GM21526 (cell line): ENCODE measurements around the gene KIF3C.
"Not testable (repeated sequence)": the region's sequence is repeated elsewhere in the genome, so short reads cannot be mapped to it uniquely, and the experiment has no call there.

Experiments used
- ATAC-seq: cut with Tn5 transposase; IDR thresholded peaks from one replicate; pipeline ENCODE4 v1.9.1; 2021; ENCODE audit warnings: moderate library complexity; ENCODE audit not compliant: unreplicated experiment, low FRiP score

Gene KIF3C

DNA sequence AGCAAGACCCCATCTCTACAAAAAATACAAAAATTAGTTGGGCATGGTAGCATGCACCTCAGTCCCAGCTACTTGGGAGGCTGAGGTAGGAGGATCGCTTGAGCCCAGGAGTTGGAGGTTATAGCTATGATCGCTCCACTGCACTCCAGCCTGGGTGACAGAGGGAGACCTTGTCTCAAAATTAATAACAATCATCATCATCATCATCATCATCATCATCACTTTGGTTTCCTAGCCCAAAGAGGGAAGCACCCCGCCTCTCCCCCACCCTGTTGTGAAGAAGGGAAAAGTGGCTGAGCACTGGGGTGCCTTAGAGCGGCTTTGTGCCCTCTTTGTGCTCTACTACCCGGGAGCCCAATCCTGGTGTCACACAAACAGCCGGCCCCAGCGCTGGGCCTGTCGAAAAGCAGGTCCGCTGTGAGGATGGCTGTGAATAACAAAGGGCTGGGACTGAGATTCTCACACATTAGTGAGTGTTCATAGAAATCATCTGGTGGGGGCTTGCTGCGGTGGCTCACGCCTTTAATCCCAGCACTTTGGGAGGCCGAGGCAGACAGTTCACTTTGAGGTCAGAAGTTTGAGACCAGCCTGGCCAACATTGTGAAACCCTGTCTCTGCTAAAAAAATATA lies 61.4 kb downstream of the KIF3C start:
- ATAC-seq = no peak

DNA sequence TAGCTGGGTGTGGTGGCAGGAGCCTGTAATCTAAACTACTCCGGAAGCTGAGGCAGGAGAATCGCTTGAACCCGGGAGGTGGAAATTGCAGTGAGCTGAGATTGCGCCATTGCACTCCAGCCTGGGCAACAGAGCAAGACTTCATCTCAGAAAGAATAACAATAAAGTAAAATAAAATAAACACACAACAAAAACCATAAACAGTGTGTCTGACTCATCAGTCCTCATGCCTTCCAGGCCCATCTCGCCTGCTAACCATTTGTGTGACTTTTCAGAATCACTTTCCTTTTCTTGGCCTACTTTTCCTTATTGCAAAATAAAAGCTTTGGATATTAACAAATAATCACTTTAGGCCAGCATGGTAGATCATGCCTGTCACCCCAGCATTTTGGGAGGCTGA lies 62.0 kb downstream of the KIF3C start:
- no peak for ATAC-seq

DNA sequence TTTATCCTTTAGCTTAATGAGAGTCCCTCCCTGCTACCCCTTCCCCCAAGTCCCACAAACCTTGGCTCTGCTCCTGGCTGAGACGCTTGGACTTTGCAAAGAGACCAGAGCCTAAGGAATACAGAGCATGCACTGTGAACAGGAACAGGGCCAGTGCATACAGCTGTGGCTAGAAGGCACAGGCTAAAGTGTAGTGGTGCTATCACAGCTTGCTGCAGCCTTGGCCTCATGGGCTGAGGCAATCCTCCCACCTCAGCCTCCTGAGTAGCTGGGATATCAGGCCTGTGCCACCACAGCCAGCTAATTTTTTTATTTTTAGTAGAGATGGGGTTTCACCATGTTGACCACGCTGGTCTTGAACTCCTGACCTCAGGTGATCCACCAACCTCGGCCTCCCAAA lies 64.5 kb downstream of the KIF3C start:
- ATAC-seq = no peak

DNA sequence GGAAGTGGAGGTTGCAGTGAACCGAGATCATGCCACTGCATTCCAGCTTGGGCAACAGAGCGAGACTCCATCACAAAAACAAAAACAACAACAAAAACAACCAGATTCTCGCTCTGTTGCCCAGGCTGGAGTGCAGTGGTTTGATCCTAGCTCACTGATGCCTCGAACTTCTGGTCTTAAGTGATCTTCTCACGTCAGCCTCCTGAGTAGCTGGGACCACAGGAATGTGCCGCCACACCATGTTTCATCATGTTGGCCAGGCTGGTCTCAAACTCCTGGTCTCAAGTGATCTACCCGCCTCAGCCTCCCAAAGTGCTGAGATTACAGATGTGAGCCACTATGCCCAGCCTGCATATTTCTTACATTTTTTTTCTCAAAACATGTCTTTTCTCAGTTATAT lies 64.9 kb downstream of the KIF3C start:
- not testable (repeated sequence) for ATAC-seq

DNA sequence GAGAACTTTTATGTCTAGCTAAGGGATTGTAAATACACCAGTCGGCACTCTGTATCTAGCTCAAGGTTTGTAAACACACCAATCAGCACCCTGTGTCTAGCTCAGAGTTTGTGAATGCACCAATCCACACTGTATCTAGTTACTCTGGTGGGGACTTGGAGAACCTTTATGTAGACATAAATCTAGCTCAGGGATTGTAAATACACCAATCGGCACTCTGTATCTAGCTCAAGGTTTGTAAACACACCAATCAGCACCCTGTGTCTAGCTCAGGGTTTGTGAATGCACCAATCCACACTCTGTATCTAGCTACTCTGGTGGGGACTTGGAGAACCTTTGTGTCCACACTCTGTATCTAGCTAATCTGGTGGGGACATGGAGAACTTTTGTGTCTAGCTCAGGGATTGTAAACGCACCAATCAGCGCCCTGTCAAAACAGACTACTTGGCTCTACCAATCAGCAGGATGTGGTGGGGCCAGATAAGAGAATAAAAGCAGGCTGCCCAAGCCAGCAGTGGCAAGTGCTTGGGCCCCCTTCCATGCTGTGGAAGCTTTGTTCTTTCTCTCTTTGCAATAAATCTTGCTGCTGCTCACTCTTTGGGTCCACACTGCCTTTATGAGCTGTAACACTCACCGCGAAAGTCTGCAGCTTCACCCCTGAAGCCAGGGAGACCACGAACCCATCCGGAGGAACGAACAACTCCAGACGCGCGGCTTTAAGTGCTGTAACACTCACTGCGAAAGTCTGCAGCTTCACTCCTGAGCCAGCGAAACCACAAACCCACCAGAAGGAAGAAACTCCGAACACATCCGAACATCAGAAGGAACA lies 66.1 kb downstream of the KIF3C start:
- not testable (repeated sequence) for ATAC-seq

DNA sequence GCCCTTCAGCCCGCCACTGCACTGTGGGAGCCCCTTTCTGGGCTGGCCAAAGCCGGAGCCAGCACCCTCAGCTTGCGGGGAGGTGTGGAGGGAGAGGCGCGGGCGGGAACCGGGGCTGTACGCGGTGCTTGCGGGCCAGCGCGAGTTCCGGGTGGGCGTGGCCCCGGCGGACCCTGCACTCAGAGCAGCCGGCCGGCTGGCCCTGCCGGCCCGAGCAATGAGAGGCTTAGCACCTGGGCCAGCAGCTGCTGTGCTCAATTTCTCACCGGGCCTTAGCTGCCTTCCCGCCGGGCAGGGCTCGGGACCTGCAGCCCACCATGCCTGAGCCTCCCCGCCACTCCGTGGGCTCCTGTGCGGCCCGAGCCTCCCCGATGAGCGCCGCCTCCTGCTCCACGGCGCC lies 66.9 kb downstream of the KIF3C start:
- not testable (repeated sequence) for ATAC-seq

DNA sequence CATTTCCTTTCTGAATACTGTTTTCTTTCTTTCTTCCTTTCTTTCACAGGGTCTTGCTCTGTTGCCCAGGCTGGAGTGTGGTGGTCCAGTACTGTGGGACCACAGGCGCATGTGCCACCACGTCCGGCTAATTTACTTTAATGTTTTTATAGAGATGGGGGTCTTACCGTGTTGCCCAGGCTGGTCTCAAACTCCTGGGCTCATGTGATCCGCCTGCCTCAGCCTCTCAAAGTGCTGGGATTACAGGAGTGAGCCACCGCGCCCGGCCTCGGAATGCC lies 68.7 kb downstream of the KIF3C start:
- ATAC-seq = not testable (repeated sequence)

DNA sequence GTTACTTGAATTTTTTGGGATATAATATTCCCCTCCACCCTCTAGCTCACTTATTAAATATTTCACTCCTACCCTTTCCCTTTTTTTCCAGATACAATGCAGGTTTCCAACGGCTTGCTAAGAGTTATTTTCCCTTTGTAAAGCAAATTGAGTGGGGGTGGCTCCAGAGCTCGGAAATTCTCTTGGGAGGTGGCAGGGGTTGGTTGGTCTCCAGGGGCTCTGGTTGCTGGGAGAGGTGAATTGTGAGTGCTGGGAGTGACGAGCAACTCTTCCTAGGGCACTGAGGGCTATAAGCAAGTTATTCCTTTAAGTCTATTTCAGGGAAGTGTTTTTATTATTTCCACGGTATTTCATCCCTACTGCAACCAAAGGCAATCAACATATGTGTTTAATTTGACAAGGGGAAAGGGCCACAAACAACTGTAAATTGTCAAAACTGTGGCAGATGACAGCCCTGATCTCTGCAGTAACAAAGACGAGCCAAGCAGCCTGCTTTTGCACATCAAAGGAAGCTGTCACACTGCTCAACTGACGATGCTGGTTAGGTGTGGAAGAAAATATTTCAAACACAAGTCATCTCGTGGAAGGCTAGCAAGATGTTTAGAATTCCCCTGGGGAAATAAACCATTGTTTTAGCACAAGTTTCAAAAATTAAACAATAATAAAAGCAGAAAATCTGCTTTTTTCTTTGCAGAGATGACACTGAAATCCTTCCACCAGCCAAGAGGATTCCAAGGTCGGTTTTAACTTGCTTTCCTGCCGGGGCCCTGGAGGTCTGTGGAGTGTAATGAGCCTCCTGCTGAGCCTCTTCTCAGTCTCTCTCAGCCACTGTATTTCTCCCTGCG lies 69.2 kb downstream of the KIF3C start:
- ATAC-seq = no peak

DNA sequence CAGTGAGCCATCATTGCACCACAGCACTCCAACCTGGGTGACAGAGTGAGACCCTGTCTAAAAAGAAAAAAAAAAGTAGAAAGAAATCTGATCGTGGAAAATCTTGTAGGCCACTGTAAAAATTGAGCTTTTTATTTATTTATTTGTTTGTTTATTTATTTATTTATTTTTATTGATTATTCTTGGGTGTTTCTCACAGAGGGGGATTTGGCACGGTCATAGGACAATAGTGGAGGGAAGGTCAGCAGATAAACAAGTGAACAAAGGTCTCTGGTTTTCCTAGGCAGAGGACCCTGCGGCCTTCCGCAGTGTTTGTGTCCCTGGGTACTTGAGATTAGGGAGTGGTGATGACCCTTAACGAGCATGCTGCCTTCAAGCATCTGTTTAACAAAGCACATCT lies 72.7 kb downstream of the KIF3C start:
- not testable (repeated sequence) for ATAC-seq

DNA sequence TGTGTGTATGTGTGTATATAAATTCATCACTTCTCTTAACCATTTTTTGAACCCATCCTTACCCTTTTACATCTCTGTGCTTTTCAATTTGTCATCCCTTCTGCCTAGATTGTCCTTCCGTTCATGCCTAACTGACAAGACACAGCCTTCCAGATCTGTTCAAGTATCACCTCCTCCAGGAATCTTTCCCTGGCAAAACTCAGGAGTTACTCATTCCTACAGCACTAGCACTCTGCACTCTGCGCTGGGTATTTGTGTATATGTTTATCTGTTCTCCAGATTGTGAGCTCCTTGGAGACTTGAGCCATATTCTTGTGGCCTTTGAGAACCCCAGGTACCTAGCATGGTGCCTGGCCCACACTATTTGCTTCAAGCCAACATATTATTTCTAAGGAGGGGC lies 77.2 kb downstream of the KIF3C start:
- ATAC-seq = no peak

DNA sequence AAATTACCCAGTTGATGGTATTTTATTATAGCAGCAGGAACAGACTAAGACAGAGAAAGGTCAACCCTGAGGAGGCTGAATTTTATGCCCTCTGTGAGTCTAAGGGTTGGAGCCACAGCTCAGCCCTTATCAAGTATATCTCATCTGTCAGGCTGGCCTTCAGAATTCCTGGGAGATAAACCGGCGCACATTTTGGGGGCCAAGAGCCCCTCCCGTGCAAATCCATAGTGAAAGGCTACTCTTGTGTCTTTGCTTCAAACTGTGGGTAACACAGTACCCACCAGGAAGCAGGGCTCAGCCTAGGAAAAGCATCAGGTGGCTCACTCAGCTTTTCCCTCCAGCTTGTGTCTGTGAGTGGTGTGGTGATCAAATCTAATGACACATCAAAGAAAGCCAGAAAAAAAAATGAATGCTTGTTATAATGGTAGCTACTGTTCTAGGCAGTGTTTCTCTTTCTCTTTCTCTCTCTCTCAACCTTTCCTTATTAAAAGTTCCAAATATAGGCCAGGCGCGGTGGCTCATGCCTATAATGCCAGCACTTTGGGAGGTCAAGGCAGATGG lies 79.0 kb downstream of the KIF3C start:
- ATAC-seq = no peak

DNA sequence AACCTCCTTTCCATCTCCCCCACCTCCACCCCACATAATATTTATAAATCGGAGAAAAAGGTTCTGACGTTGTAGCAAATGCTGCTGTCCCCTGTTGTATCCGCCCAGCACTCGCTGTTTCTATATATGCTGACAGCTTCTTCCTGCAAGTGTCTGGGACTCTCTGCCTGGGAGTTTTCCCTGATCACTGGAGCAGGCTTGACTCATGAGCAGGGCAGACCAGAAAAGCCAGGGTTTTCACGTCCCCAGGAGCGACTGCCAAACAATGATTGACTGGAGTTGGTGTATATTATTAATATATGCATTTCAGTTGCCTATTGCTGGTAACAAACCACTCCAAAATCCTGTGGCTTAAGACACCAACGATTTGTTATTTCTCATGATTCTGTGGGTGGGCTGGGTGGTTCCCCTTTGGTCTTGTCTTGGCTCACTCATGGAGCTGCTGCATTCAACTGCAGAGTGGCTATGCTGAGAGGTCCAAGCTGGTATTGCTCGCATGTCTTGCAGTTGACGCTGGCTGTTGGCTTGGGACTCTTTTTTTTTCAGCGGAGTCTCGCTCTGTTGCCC lies 82.8 kb downstream of the KIF3C start:
- no peak for ATAC-seq

DNA sequence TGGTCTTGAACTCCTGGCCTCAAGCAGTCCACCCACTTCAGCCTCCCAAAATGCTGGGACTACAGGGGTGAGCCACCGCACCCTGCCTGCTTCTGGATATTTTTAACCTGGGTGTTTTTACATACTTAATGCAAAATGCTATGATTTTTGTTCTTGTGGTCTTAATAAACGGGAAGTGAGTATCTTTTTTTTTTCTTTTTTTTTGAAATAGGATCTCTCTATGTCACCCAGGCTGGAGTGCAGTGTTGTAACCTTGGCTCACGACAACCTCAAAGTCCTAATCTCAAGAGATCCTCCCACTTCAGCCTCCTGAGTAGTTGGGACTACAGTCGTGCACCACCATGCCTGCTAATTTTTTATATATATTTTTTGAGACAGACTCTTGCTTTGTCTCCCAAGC lies 84.8 kb downstream of the KIF3C start:
- no peak for ATAC-seq

DNA sequence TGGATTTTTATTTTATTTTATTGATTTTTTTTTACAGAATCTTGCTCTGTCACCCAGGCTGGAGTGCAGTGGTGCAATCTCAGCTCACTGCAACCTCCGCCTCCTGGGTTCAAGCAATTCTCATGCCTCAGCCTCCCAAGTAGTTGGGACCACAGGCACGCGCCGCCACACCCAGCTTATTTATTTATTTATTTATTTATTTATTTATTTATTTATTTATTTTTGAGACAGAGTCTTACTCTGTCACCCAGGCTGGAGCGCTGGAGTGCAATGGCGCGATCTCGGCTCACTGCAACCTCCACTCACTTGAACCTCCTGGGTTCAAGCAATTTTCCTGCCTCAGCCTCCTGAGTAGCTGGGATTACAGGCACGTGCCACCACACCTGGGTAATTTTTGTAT lies 86.0 kb downstream of the KIF3C start:
- ATAC-seq = not testable (repeated sequence)

DNA sequence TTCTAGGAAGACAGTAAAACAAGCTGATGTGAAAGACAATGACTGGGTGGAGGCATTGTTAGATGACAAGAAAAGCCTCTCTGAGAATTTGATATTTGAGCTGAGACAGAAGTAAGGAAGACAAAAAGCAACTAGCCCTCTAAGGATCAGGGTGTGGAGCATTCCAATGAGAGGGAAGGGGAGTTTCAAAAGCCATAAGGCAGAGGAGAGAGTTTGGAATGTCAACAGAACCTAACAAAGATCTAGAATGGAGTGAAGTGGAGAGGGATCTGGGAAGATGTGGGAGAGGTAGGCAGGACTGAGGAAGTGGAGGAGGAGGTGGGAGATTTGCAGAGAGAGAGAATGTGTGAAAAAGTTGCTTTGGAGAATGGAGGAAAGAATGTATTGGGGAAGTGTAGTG lies 86.7 kb downstream of the KIF3C start:
- no peak for ATAC-seq

DNA sequence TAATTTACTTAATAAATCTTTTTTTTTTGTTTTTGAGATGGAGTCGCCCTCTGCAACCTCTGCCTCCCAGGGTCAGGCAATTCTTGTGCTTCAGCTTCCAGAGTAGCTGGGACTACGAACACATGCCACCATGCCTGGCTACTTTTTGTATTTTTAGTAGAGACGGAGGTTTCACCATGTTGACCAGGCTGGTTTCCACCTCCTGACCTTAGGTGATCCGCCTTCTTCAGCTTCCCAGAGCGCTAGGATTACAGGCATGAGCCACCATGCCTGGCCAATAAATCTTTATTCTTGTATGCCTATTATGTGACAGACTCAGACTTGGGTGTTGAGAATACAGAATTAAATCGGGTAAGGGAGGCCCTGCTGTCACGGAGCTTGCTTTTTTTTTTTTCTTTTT lies 87.3 kb downstream of the KIF3C start:
- no peak for ATAC-seq

DNA sequence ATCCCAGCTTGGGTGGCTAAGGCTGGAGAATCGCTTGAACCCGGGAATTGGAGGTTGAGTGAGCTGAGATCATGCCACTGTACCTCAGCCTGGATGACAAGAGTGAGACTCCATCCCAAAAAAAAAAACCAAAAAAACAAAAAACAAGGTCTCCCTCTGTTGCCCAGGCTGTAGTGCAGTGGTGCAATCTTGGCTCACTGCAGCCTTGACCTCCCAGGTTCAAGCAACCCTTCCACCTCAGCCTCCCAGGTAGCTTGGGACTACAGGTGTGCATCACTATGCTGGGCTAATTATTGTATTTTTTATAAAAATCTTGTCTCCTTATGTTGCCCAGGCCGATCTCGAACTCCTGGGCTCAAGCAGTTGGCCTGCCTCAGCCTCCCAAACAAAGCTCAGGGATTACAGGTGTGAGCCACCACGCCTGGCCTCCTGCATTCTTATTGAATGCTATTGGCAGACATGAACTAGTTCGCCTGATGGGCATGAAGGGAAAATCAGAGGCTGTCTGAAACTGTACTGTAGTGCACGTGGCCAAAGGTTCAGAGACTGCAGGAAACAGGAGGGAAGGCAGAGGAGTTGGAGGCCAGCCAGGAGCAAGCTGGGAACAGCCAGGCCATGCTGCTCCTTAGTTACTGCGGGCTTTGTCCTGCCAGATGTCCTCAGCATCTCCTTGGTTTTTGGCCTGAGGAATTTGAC lies 88.0 kb downstream of the KIF3C start:
- ATAC-seq = no peak

DNA sequence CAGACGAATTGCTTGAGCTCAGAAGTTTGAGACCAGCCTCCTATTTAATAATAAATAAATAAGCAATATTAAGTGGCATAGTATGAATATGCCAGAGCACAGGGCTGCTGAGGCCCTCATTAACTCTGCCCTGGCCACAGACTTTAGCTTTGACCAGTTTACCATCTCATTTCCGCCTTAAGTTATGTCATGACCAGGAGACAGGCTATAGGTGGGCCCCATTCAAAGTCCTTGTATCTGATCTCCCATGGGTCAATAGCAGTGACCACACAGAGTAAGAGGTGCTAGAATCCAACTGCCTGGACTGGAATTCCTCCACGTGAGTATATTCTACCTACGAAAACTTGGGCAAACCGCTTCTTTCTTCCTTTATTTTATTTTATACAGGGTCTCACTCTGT lies 90.6 kb downstream of the KIF3C start:
- no peak for ATAC-seq

DNA sequence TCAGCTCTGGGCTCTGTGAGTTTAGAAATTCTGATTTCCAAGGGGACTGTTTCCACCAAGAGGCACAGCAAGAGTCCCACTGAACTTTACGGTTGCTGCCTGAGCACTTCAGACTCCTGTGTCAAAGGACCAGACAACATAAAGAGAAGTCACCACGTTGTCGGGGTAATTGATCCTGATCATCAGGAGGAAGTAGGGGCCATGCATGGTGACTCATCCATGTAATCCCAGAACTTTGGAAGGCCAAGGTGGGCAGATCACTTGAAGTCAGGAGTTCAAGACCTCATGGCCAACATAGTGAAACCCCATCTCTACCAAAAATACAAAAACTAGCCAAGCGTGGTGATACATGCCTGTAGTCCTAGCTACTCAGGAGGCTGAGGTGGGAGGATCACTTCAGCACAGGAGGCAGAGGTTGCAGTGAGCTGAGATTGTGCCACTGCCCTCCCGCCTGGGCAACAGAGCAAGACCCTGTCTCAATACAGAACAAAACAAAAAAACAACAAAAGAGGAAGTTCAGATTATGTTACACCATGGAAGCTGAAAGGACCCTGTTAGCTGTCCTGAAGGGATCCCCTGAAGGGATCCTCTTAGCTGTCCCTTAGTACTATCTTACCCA lies 94.6 kb downstream of the KIF3C start:
- no peak for ATAC-seq

DNA sequence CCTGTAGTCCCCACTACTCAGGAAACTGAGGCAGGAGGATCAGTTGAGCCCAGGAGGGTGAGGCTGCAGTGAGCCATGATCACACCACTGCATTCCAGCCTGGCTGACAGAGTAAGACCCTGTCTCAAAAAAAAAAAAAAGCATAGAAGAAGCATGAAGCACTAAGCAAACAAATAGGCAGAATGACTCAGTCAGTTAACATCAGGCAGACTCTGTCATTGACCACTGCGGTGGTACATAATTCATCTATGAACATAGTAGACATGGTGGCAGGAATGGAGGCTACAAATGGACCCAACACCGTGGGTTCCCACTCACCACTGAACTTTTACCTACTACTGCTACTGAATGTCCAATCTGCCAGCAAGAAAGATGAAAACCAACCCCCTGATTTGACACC lies 96.4 kb downstream of the KIF3C start:
- no peak for ATAC-seq
